Measurements from ENCODE around the gene COIL. TPM values are rescaled to one million over a fixed set of nuclear protein-coding genes. Genes with fewer than 3 reads are reported as not detected.

The COIL gene
- total and polyA plus RNA-seq, 9 of the 15 experiments (the other 6 are each of a cell fraction or from before 2014, with no cell fraction given), result 23.9 to 41.3 (median 28.7) TPM

DNA sequence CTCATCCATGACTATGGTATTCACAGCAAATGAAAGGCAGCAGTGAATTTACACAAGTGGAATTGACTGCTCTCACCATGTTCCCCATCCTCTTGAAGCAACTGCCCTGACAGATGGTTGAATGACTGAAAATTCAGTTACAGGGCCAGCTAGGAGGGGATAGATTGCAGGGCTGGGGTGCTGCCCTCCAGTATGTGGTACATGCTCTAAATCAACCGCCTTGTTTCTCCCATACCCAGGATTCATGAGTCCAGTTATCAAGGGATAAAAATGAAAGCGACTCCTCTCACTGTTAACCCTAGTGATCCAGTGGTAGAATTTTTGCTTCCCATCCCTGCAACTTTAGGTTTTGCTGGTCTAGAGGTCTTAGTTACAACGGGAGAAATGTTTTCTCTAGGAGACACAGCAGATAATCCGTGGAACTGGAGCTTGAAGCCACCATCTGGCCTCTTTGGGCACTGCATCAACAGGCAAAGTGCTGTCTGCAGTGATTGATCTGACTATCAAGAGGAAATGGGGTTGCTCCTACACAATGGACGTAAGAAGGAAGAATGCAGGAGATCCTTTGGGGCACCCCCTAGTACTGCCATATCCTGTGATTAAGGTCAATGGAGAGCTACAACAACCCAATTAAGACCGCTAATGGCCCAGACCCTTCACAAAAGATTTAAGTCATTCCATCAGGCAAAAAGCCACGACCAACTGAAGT, 49.0 kb upstream of the COIL start:
- in situ Hi-C loops (cut with MboI), result no loop called here
- H3K9me3 ChIP-seq (replicated peaks; ENCODE audit: control insufficient read depth, insufficient read depth, low read depth, low read length), result no peaks in the 10 kb centered on the region
- no peak overlapping the region for H3K4me3 ChIP-seq
- ATAC-seq, result peak; percentile 93
- peak; percentile 97 for FAIRE-seq
- ChIA-PET CTCF (ENCODE audit: low intra/inter-chr PET ratio) (no interaction called here), POLR2A (interaction anchor here (0.6 to 0.9 kb wide), 3 partner anchors 85 to 944 kb away, joined by 3 to 4 read pairs (median 4); no protein-coding TSS in a partner anchor)
- H2AFZ ChIP-seq (ENCODE audit: low read depth, low read length), result peak overlapping the region; percentile 42; the same call in 1 of the 2 replicates
- DNase-seq (ENCODE audit: extremely low read depth in 1 of 4, low spot score in 3 of 4), result peak; percentile 54 to 73 (median 62)
- no TSS peak for BruUV-seq (replicated peaks)
- H4K20me1 ChIP-seq (replicated peaks; ENCODE audit: control insufficient read depth, insufficient read depth, low read length), result no peaks in the 10 kb centered on the region
- no peaks in the 10 kb centered on the region for H3K36me3 ChIP-seq (ENCODE audit: control insufficient read depth, insufficient read depth, low read length)
- 17% methylated on average over 7 of the region's 7 CpGs for WGBS (ENCODE audit: insufficient coverage, low coverage, missing lambda C conversion rate)
- no peak overlapping the region for H3K9ac ChIP-seq (ENCODE audit: insufficient read depth in 1 of 2, low read depth in 2 of 2, low read length in 2 of 2)
- peak overlapping the region; percentile 19; the same call in 1 of the 2 replicates for H3K4me2 ChIP-seq (ENCODE audit: insufficient read depth, low read length)
- H3K4me1 ChIP-seq (replicated peaks in 1 of 2; ENCODE audit: control insufficient read depth in 2 of 2, insufficient read depth in 2 of 2, low read length in 2 of 2), result peaks cover 0 to 13% of the 10 kb centered on the region in 2 experiments; a peak in 3 of 5 replicates
- H3K27me3 ChIP-seq (ENCODE audit: control insufficient read depth in 2 of 2, insufficient read depth in 2 of 2, low read length in 2 of 2), result peaks cover 2 to 4% of the 10 kb centered on the region in 2 experiments; a peak in 2 of 5 replicates
- no peaks in the 10 kb centered on the region for H3K79me2 ChIP-seq (ENCODE audit: control insufficient read depth, insufficient read depth, low read length)
- H3K27ac ChIP-seq (ENCODE audit: extremely low read depth, low read depth, low read length), result no peak overlapping the region
- intact Hi-C loops (cut with micrococcal nuclease), result loop anchor here (5.0 kb wide), 4 partner anchors 42 to 102 kb away; partner anchors contain the start of genes AKAP1 and COIL
- H3K9me1 ChIP-seq (ENCODE audit: control insufficient read depth, insufficient read depth, low read length), result no peaks in the 10 kb centered on the region
- no peak for TF ChIP-seq PBX2 (CRISPR knock-in tag; IDR thresholded peaks at IDR 0.05; ENCODE audit: low read depth)
- TF ChIP-seq PBX2 (tag; conservative IDR thresholded peaks at IDR 0.05; ENCODE audit: low read depth), result peak; percentile 80
- TF ChIP-seq MCM3 (IDR thresholded peaks at IDR 0.05), result no peak
- no peak for TF ChIP-seq ARNT (IDR thresholded peaks at IDR 0.05)
- no peak for TF ChIP-seq MTA2 (IDR thresholded peaks at IDR 0.05; ENCODE audit: low read depth)
- no peak for TF ChIP-seq ZNF184 (CRISPR knock-in tag; IDR thresholded peaks at IDR 0.05)
- no peak for TF ChIP-seq HNRNPUL1 (IDR thresholded peaks at IDR 0.05; ENCODE audit: low read length)
- TF ChIP-seq SMARCE1 (IDR thresholded peaks at IDR 0.05), result no peak
- no peak for TF ChIP-seq NR3C1 (CRISPR knock-in tag; IDR thresholded peaks at IDR 0.05)
- TF ChIP-seq ZNF445 (CRISPR knock-in tag; IDR thresholded peaks at IDR 0.05; ENCODE audit: low read depth), result no peak
- TF ChIP-seq RBM14 (IDR thresholded peaks at IDR 0.05; ENCODE audit: borderline replicate concordance, insufficient read depth, low read depth, low read length), result no peak
- TF ChIP-seq ZEB2 (IDR thresholded peaks at IDR 0.05), result no peak
- no peak for TF ChIP-seq MEF2D (tag; conservative IDR thresholded peaks at IDR 0.05; ENCODE audit: low read depth)
- no peak for TF ChIP-seq ZNF696 (CRISPR knock-in tag; conservative IDR thresholded peaks at IDR 0.05)
- no peak for TF ChIP-seq ELF2 (CRISPR knock-in tag; IDR thresholded peaks at IDR 0.05)
- TF ChIP-seq ZNF274 (IDR thresholded peaks at IDR 0.05; ENCODE audit: borderline replicate concordance, low read depth, low read length), result no peak
- TF ChIP-seq, protein P1, sequence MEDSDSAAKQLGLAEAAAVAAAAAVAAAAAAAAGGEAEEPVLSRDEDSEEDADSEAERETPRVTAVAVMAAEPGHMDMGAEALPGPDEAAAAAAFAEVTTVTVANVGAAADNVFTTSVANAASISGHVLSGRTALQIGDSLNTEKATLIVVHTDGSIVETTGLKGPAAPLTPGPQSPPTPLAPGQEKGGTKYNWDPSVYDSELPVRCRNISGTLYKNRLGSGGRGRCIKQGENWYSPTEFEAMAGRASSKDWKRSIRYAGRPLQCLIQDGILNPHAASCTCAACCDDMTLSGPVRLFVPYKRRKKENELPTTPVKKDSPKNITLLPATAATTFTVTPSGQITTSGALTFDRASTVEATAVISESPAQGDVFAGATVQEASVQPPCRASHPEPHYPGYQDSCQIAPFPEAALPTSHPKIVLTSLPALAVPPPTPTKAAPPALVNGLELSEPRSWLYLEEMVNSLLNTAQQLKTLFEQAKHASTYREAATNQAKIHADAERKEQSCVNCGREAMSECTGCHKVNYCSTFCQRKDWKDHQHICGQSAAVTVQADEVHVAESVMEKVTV (CRISPR knock-in tag; IDR thresholded peaks at IDR 0.05), result 0 out of 2 replicates have a peak, but pooled peaks have one; percentile 20
